GM19463 (cell line): ENCODE results near the gene CCDC188.

Experiments
- ATAC-seq: cut with Tn5 transposase; IDR thresholded peaks from one replicate; pipeline ENCODE4 v1.9.1; 2021; ENCODE audit warnings: mild to moderate bottlenecking, moderate library complexity; ENCODE audit not compliant: unreplicated experiment

CCDC188 gene

GRCh38 chr22:20150381-20151275 lies at the start of gene CCDC188:
CCDC188 (minus strand) TSS chr22:20151055; CDS start chr22:20150986, 69 bp downstream.
- no peak for ATAC-seq

- ATAC-seq: no peak
Observed at GRCh38 chr22:20199906-20200305, 49.1 kb upstream of the CCDC188 start.

GRCh38 chr22:20199413-20199842 lies 48.6 kb upstream of the CCDC188 start:
- ATAC-seq: no peak

- ATAC-seq: no peak
Observed at GRCh38 chr22:20198557-20199319, 47.9 kb upstream of the CCDC188 start.

- ATAC-seq: no peak
Observed at GRCh38 chr22:20197407-20198030, 46.7 kb upstream of the CCDC188 start.

GRCh38 chr22:20196094-20196842 lies 45.4 kb upstream of the CCDC188 start:
- ATAC-seq: no peak

- no peak for ATAC-seq
Observed at GRCh38 chr22:20194681-20195593, 44.1 kb upstream of the CCDC188 start.

GRCh38 chr22:20193761-20194494 lies 43.1 kb upstream of the CCDC188 start:
- ATAC-seq: no peak

GRCh38 chr22:20192972-20193760 lies 42.3 kb upstream of the CCDC188 start:
- no peak for ATAC-seq

- no peak for ATAC-seq
Observed at GRCh38 chr22:20192293-20192971, 41.6 kb upstream of the CCDC188 start.

- no peak for ATAC-seq
Observed at GRCh38 chr22:20191803-20192202, 40.9 kb upstream of the CCDC188 start.

GRCh38 chr22:20191000-20191515 lies 40.2 kb upstream of the CCDC188 start:
- ATAC-seq: no peak

- no peak for ATAC-seq
Observed at GRCh38 chr22:20188567-20188877, 37.7 kb upstream of the CCDC188 start.

GRCh38 chr22:20187777-20188566 lies 37.1 kb upstream of the CCDC188 start:
- no peak for ATAC-seq

GRCh38 chr22:20186871-20187546 lies 36.2 kb upstream of the CCDC188 start:
- ATAC-seq: no peak

- ATAC-seq: no peak
Observed at GRCh38 chr22:20186183-20186870, 35.5 kb upstream of the CCDC188 start.
